G401 (cell line): ENCODE results near the gene VWA1. TPM values are rescaled to one million over a fixed set of nuclear protein-coding genes. Genes with fewer than 3 reads are reported as not detected.
"Not testable (repeated sequence)": the region's sequence is repeated elsewhere in the genome, so short reads cannot be mapped to it uniquely, and the experiment has no call there.

Source experiments
- DNase-seq: peaks from one replicate; pipeline ENCODE4 v3.0.0-alpha.2; 2015; ENCODE audit warnings: low spot score
- in situ Hi-C: cut with HindIII; loops from 2 replicates; pipeline ENCODE4 v1.10.0; 2016; ENCODE audit warnings: low sequenced_read_pairs, mixed read lengths
- total RNA-seq: library from RNA; depleted of rRNA; stranded (reverse); fragments of >200 nt; shearing (Covaris generic); gene quantifications from 2 replicates; pipeline ENCODE4 v1.2.3, GENCODE V29; 2014

The VWA1 gene
- total RNA-seq, 1 experiment from 2014 or later = 26.8 TPM

GRCh38 chr1:1421147-1421906 is 14.2 kb upstream of the VWA1 start, which contains the start of gene ANKRD65:
Gene ANKRD65, minus strand, starts transcription at chr1:1421276. Its CDS starts 271 bp downstream, at chr1:1421005.
- in situ Hi-C loops = no loop called here
- no peak for DNase-seq

- no peak for DNase-seq
- in situ Hi-C loops = no loop called here
Measured at GRCh38 chr1:1421907-1422464, 13.5 kb upstream of the VWA1 start.

GRCh38 chr1:1422465-1423244 is 12.8 kb upstream of the VWA1 start:
- in situ Hi-C loops = no loop called here
- no peak for DNase-seq

- in situ Hi-C loops = no loop called here
- DNase-seq = no peak
Measured at GRCh38 chr1:1423245-1423597, 12.3 kb upstream of the VWA1 start.

GRCh38 chr1:1424707-1425106 is 10.8 kb upstream of the VWA1 start:
- in situ Hi-C loops = no loop called here
- no peak for DNase-seq

- in situ Hi-C loops = no loop called here
- no peak for DNase-seq
Measured at GRCh38 chr1:1425426-1425752, 10.1 kb upstream of the VWA1 start.

- in situ Hi-C loops = no loop called here
- DNase-seq = no peak
Measured at GRCh38 chr1:1425753-1426495, 9.6 kb upstream of the VWA1 start.

GRCh38 chr1:1426496-1427105 is 8.9 kb upstream of the VWA1 start:
- in situ Hi-C loops = no loop called here
- no peak for DNase-seq

- in situ Hi-C loops = no loop called here
- DNase-seq = no peak
Measured at GRCh38 chr1:1427106-1427819, 8.2 kb upstream of the VWA1 start.

GRCh38 chr1:1427820-1428148 is 7.7 kb upstream of the VWA1 start:
- DNase-seq = no peak
- in situ Hi-C loops = no loop called here

GRCh38 chr1:1428174-1428573 is 7.3 kb upstream of the VWA1 start:
- no peak for DNase-seq
- in situ Hi-C loops = no loop called here

GRCh38 chr1:1428967-1429366 is 6.5 kb upstream of the VWA1 start:
- DNase-seq, in situ Hi-C loops: not testable (repeated sequence)

GRCh38 chr1:1429671-1430073 is 5.8 kb upstream of the VWA1 start:
- in situ Hi-C loops = loop anchor here (10.0 kb wide), 1 partner anchor 55 kb away; the partner anchor contains the start of gene AURKAIP1
- no peak for DNase-seq

GRCh38 chr1:1430114-1430982 is 5.1 kb upstream of the VWA1 start:
- peak; percentile 36 for DNase-seq
- in situ Hi-C loops = loop anchor here (10.0 kb wide), 1 partner anchor 56 kb away; the partner anchor contains the start of gene AURKAIP1

- no peak for DNase-seq
- in situ Hi-C loops = loop anchor here (10.0 kb wide), 1 partner anchor 56 kb away; the partner anchor contains the start of gene AURKAIP1
Measured at GRCh38 chr1:1430992-1431844, 4.3 kb upstream of the VWA1 start.

GRCh38 chr1:1431845-1432273 is 3.6 kb upstream of the VWA1 start:
- in situ Hi-C loops = loop anchor here (10.0 kb wide), 1 partner anchor 57 kb away; the partner anchor contains the start of gene AURKAIP1
- no peak for DNase-seq
